Measurements from ENCODE around the gene HPX.

The HPX gene, protein sequence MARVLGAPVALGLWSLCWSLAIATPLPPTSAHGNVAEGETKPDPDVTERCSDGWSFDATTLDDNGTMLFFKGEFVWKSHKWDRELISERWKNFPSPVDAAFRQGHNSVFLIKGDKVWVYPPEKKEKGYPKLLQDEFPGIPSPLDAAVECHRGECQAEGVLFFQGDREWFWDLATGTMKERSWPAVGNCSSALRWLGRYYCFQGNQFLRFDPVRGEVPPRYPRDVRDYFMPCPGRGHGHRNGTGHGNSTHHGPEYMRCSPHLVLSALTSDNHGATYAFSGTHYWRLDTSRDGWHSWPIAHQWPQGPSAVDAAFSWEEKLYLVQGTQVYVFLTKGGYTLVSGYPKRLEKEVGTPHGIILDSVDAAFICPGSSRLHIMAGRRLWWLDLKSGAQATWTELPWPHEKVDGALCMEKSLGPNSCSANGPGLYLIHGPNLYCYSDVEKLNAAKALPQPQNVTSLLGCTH

GRCh38 chr11:6440906-6441358 is at the start of gene HPX:
TSS of gene HPX (minus strand) at chr11:6440987. CDS start at chr11:6440963, 24 bp downstream.
- in situ Hi-C loops (cut with HindIII; ENCODE audit: low sequenced_read_pairs) = loop anchor here (5.0 kb wide), 1 partner anchor 54 kb away; no protein-coding TSS in a partner anchor

DNA sequence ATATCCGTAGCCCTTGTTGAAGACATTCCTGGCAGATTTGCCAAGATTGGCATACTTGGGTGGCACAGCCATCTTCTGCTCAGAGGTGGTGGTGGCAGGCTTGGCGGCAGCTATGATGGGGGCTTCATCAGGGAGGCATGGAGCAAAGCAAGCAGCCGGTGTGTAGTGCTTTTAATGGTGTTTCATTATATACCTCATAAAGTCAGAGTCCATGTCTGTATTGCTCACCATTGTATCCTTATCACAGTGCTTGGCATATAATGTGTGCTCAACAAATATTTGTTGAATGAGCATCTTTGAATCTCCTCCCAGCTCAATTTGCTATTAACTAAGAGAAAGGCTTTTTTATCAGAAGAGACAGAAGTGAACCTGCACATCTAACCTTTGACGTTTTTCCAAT is 48.5 kb upstream of the HPX start:
- in situ Hi-C loops (cut with HindIII; ENCODE audit: low sequenced_read_pairs) = no loop called here

- in situ Hi-C loops (cut with HindIII; ENCODE audit: low sequenced_read_pairs) = no loop called here
These were observed 48.0 kb upstream of the HPX start for GRCh38 chr11:6488821-6489220.

- in situ Hi-C loops (cut with HindIII; ENCODE audit: low sequenced_read_pairs) = no loop called here
These were observed 47.6 kb upstream of the HPX start for GRCh38 chr11:6488342-6488741.

- in situ Hi-C loops (cut with HindIII; ENCODE audit: low sequenced_read_pairs) = no loop called here
These were observed 46.2 kb upstream of the HPX start for GRCh38 chr11:6486938-6487337.

- in situ Hi-C loops (cut with HindIII; ENCODE audit: low sequenced_read_pairs) = no loop called here
These were observed 45.5 kb upstream of the HPX start for GRCh38 chr11:6486256-6486655.

DNA sequence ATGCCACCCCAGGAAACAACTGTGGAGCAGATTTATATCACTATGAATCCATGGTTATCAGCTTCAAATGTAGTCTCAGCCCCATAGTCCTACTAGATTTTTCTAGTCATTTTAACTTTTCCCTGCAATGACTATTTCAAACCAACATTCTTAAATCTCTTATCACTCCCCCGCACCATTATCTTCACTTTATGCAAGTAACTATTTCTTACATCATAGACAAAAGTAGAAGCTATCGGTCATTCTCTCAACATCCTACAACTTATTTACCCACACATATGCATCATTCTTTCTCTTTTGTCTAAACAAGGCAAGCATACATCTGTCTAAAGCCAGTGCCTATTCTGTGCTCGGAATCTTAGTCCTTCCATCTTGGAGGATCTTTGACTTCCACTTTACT is 44.9 kb upstream of the HPX start:
- in situ Hi-C loops (cut with HindIII; ENCODE audit: low sequenced_read_pairs) = no loop called here

GRCh38 chr11:6483015-6483414 is 42.2 kb upstream of the HPX start:
- in situ Hi-C loops (cut with HindIII; ENCODE audit: low sequenced_read_pairs) = loop anchor here (5.0 kb wide), 1 partner anchor 81 kb away; no protein-coding TSS in a partner anchor

- in situ Hi-C loops (cut with HindIII; ENCODE audit: low sequenced_read_pairs) = loop anchor here (5.0 kb wide), 1 partner anchor 80 kb away; no protein-coding TSS in a partner anchor
These were observed 41.7 kb upstream of the HPX start for GRCh38 chr11:6482441-6482840.

DNA sequence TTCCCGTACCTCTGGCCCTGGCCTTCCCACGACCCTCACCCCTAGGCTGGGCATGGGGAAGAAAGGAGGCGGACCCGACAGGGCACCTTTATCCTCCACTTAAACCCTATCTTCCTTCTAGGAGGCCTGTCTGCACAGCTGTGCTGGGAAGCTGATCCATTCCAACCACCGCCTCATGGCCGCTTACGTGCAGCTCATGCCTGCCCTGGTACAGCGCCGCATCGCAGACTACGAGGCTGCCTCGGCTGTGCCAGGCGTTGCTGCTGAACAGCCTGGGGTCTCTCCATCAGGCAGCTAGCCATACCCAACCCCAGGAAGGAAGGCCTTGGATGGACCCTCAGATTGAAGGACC is 41.1 kb upstream of the HPX start:
- in situ Hi-C loops (cut with HindIII; ENCODE audit: low sequenced_read_pairs) = loop anchor here (5.0 kb wide), 1 partner anchor 80 kb away; no protein-coding TSS in a partner anchor

GRCh38 chr11:6481012-6481923 is 40.5 kb upstream of the HPX start, which contains the start of the genes ARFIP2 and TIMM10B:
TSS of gene ARFIP2 (minus strand) at chr11:6481331. CDS start at chr11:6480421, 910 bp downstream.
TSS of gene TIMM10B (plus strand) at chr11:6481501. CDS start at chr11:6481517, 16 bp downstream.
- in situ Hi-C loops (cut with HindIII; ENCODE audit: low sequenced_read_pairs) = loop anchor here (5.0 kb wide), 1 partner anchor 79 kb away; no protein-coding TSS in a partner anchor

DNA sequence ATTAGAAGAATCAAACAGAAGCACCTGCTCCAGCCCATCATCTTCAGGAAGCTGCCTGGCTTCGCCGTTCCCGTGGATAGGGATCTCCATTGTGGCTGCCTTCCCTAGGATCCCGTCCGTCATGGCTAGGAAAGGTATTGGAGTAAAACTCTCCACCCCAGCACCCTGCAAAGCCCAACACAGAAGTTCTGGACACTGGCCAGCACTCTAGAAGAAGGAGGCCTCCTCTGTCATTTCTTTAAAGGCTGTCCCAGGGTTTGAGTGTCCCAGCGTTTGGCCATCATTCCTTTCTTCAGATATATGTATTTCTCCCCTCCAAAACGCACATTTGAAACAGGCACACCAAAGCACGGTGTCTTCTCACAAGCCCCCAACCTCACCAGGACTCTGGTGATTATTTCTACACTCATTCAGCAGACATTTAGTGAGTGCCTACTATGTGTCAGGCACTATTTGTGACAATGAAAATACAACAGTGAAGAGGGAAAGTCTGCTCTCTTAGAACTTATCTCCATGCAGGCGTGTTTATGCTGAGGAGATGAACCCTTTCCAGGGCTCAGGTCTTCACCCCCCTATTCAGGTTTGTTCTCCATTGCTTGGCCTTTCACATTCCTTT is 39.6 kb upstream of the HPX start:
- in situ Hi-C loops (cut with HindIII; ENCODE audit: low sequenced_read_pairs) = loop anchor here (5.0 kb wide), 1 partner anchor 78 kb away; no protein-coding TSS in a partner anchor

GRCh38 chr11:6476571-6476970 is 35.8 kb upstream of the HPX start:
- in situ Hi-C loops (cut with HindIII; ENCODE audit: low sequenced_read_pairs) = no loop called here

- in situ Hi-C loops (cut with HindIII; ENCODE audit: low sequenced_read_pairs) = no loop called here
These were observed 35.1 kb upstream of the HPX start for GRCh38 chr11:6475936-6476335.

DNA sequence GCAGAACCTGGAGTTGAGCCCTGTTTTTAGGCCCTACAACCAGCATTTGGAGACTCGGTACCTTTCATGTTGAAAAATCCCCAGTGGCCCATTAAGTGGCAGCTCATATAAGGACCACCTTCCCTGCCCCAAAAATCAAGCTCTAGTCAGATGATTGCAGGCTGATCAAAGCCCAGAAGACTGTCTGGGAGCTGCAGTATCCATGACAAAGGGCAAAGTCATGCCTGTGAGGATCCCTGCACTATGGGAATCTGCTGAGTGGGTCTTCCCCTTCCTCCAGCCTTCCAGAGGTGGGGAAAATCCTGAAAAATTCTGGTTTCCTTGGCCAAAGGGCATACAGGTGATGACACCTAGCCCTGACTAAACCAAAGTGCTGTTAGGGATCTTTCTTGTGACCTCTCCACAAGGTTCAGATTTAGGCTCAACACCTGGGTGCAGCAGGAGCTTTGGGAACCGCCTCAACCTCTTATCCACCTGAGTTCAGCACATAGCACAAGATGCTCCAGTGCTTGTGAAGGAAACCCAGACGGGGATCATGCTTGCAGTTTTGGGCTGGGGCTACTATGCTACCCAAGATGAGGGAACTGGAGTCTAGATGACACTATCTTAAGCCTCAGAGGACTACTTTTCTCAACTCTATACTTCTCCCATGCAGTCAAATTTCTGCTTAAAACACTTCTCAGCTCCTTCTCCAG is 34.2 kb upstream of the HPX start:
- in situ Hi-C loops (cut with HindIII; ENCODE audit: low sequenced_read_pairs) = no loop called here

DNA sequence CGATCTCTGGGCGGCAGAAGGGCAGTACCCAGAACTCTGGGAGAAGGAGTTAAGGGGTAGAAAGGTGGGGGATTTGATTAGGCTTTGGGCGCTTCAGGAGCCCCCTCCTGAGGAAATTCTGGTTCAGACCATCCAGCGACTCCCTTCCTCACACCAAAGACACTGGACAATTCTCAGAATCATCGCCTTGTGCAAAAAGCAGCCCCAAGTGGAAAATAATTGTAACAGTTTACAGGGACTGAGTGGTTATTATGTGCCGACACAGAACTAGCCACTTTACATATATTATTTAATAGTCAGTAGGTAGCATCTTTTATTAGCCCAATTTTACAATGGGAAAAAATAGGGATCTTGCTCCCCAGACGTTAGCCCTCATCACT is 33.6 kb upstream of the HPX start:
- in situ Hi-C loops (cut with HindIII; ENCODE audit: low sequenced_read_pairs) = no loop called here

- in situ Hi-C loops (cut with HindIII; ENCODE audit: low sequenced_read_pairs) = no loop called here
These were observed 32.9 kb upstream of the HPX start, which contains the start of gene TRIM3 for GRCh38 chr11:6473451-6474412. TSS of gene TRIM3 (minus strand) at chr11:6473941. CDS start at chr11:6465695, 8,246 bp downstream.

GRCh38 chr11:6472934-6473333 is 32.1 kb upstream of the HPX start:
- in situ Hi-C loops (cut with HindIII; ENCODE audit: low sequenced_read_pairs) = no loop called here

DNA sequence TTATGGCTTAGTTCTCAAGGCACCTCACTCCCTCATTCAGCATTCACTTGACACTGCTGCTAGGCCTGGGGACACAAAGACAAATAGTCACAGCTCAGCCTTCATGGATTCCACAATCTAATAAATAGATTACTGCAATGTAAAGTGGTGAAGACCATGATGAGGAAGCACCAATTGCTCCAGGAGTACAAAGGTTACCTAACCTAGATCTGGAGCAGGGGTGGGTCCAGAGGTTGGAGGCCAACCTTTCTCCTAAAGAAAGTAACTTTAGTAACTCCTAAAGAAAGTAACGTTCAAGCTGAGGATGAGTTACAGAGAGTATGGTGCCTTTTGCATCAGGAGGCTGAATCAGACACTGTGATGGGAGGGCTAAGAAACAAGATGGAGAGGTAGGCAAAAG is 28.8 kb upstream of the HPX start:
- in situ Hi-C loops (cut with HindIII; ENCODE audit: low sequenced_read_pairs) = no loop called here

Measured in endothelial cell of hepatic sinusoid (primary cell).